PFSK-1 (cell line): Measurements from ENCODE around the gene ERBB4.

Experiments used
- FOXP2 ChIP-seq: optimal IDR thresholded peaks from 2 replicates; pipeline ENCODE3; 2011; ENCODE audit warnings: borderline replicate concordance, control low read depth, inconsistent platforms; ENCODE audit not compliant: insufficient read depth; ENCODE audit errors: extremely low read length, extremely low read depth
- POLR2AphosphoS5 ChIP-seq: IDR thresholded peaks from 2 replicates; pipeline ENCODE4 v1.6.1; 2012; ENCODE audit warnings: low read depth, mild to moderate bottlenecking, control low read depth, low read length, moderate library complexity
- REST ChIP-seq, 2 experiments: IDR thresholded peaks; 2 replicates each; pipeline versions ENCODE4 v1.6.1 to v1.8.0; 2011 to 2012; ENCODE audit warnings: low read depth in 2 of 2, low read length in 2 of 2, control low read depth in 1 of 2, inconsistent platforms in 1 of 2, mild to moderate bottlenecking in 1 of 2, moderate library complexity in 1 of 2; ENCODE audit not compliant: insufficient read depth in 1 of 2
- SIN3A ChIP-seq: IDR thresholded peaks from 2 replicates; pipeline ENCODE4 v1.6.1; 2012; ENCODE audit warnings: mild to moderate bottlenecking, low read length, moderate library complexity, borderline replicate concordance; ENCODE audit not compliant: insufficient read depth
- TAF1 ChIP-seq: IDR thresholded peaks from 2 replicates; pipeline ENCODE4 v1.6.1; 2012; ENCODE audit warnings: low read length, control low read depth, borderline replicate concordance; ENCODE audit not compliant: insufficient read depth

- TF ChIP-seq POLR2AphosphoS5 (no peak), TAF1 (no peak), SIN3A (no peak), REST (IDR thresholded peaks at IDR 0.05; ENCODE audit: insufficient read depth in 1 of 2, low read depth in 2 of 2, low read length in 2 of 2) (no peak), FOXP2 (no peak)
Measured at GRCh38 chr2:212032032-212032431, 506.6 kb downstream of the ERBB4 start.
